Spinal cord (tissue), 10 donors: Measurements from ENCODE around the gene DBX2. TPM values are rescaled to one million over a fixed set of nuclear protein-coding genes. Genes with fewer than 3 reads are reported as not detected.
A peak's percentile ranks its signal among the peaks of the same experiment; 100 is the strongest.

Experiments used
- DNase-seq, 6 donors: peaks; one replicate each; pipeline versions ENCODE4 v3.0.0 to v3.0.0-alpha.2; 2013 to 2015; ENCODE audit warnings: low spot score in 6 of 6, low read depth in 4 of 6
- H3K27ac ChIP-seq: one replicate; pipeline ENCODE4 v1.5.1; 2013; ENCODE audit warnings: low read depth, low read length, control low read depth
- H3K27me3 ChIP-seq: one replicate; pipeline ENCODE4 v1.6.1; 2013; ENCODE audit warnings: low read length; ENCODE audit not compliant: control insufficient read depth, insufficient read depth
- H3K36me3 ChIP-seq: one replicate; pipeline ENCODE4 v1.6.1; 2013; ENCODE audit warnings: low read length; ENCODE audit not compliant: control insufficient read depth, insufficient read depth
- H3K4me1 ChIP-seq: one replicate; pipeline ENCODE4 v1.6.1; 2013; ENCODE audit warnings: low read length; ENCODE audit not compliant: control insufficient read depth, insufficient read depth
- H3K4me3 ChIP-seq: one replicate; pipeline ENCODE4 v1.5.1; 2013; ENCODE audit warnings: low read depth, low read length, control low read depth
- H3K9me3 ChIP-seq: one replicate; pipeline ENCODE4 v1.6.1; 2013; ENCODE audit warnings: low read length; ENCODE audit not compliant: control insufficient read depth, insufficient read depth
- WGBS: methylation state at CpG from one replicate; pipeline ENCODE4 v1.1.5; 2013; ENCODE audit warnings: missing lambda C conversion rate; ENCODE audit not compliant: insufficient coverage; 5-methylcytosine and 5-hydroxymethylcytosine counted together
- polyA plus RNA-seq, 2 donors: library from polyadenylated mRNA; unstranded; fragments of 120-200 nt; gene quantifications; one replicate each; pipeline ENCODE4 v1.2.1, GENCODE V29; 2013; ENCODE audit not compliant: insufficient read length in 2 of 2
- total RNA-seq, 2 donors: library from RNA; depleted of rRNA in 1 of 2; stranded (reverse); fragments of 120-200 nt in 1 of 2; fragments of >200 nt in 1 of 2; gene quantifications; one replicate each; pipeline versions ENCODE4 v1.2.3 to v1.2.4, GENCODE V29; 2013 to 2014
- donor health status: healthy.

Gene DBX2
- total and polyA plus RNA-seq, 4 donors: 5.0 to 27.8 (median 14.3) TPM

DNA sequence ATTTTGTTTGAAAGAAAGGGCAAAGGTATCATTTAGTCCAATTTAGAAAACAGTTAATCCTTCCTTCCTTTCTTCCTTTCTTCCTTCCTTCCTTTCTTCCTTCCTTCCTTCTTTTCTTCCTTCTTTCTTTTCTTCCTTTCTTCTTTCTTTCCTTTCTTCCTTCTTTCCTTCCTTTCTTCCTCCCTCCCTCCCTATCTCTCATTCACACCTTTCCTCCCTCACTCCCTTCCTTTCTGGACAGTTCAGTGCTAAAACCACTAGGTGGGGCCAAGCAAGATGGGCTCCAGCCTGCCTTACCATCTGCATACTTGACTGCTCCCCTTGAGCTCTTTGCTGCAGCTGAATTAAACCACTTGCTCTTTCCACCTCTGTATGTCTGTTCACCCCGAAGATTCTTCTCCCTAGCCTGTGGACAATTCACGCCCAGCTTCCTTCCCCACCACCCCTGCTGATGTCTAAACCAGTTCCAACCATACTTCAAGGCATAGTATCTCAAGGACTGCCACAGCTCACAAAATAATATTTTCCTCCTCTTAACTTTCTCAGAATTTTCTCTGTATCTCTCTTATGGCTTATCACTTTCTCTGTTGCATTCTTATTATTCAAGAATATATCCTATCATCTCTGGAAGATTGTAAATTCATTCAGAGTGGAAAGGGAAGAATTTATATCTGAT lies 78.0 kb downstream of the DBX2 start:
- Histone ChIP-seq H3K27me3 (no peaks in the 10 kb centered on the region), H3K4me3 (no peak overlapping the region), H3K27ac (no peak overlapping the region), H3K9me3 (no peaks in the 10 kb centered on the region), H3K36me3 (no peaks in the 10 kb centered on the region), H3K4me1 (no peaks in the 10 kb centered on the region)
- 31% methylated on average over 2 of the region's 2 CpGs for WGBS
- peak in 4 of 6 donors; percentile 1 to 44 (median 14) for DNase-seq

DNA sequence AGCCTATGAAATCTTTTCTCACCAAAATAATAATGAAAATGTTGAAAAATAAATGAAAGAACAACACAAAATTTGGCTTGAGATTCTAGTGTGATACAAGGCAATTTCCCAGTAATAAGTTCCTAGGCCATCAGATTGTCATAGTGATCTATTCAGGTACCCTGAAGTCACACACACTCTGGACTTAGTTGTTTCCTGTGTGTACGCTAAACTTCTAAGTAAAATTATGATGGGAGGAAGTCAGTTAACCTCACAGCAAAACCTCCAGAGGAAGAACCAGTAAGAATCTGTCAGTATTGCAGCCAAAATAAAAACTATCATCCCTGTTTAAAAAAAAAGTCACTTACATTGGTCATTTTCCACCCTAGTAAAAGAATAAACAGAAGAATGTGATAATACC lies 81.9 kb downstream of the DBX2 start:
- H3K9me3 ChIP-seq: no peaks in the 10 kb centered on the region
- H3K36me3 ChIP-seq: no peaks in the 10 kb centered on the region
- DNase-seq: no peak
- no peaks in the 10 kb centered on the region for H3K4me1 ChIP-seq
- no CpG with 5 or more reads among the region's 1 CpG for WGBS
- H3K4me3 ChIP-seq: no peak overlapping the region
- H3K27ac ChIP-seq: no peak overlapping the region
- no peaks in the 10 kb centered on the region for H3K27me3 ChIP-seq

Other genes starting within 250 kb of the DBX2 start
- 100 to 1,000 TPM; 105 to 241 TPM for gene NELL2, start 174.8 kb downstream of the DBX2 start, total RNA-seq
- gene NELL2, start 174.8 kb downstream of the DBX2 start, polyA plus RNA-seq: 100 to 1,000 TPM; 103 to 149 TPM
- 100 to 1,000 TPM in 1 of 2 donors, 10 to 100 TPM in 1; 62.4 to 105 TPM for gene ANO6, start 165.0 kb upstream of the DBX2 start, total RNA-seq
- 10 to 100 TPM; 21.6 to 23.4 TPM for gene ANO6, start 165.0 kb upstream of the DBX2 start, polyA plus RNA-seq